Measurements from ENCODE around the gene ST8SIA4.

The ST8SIA4 gene, protein sequence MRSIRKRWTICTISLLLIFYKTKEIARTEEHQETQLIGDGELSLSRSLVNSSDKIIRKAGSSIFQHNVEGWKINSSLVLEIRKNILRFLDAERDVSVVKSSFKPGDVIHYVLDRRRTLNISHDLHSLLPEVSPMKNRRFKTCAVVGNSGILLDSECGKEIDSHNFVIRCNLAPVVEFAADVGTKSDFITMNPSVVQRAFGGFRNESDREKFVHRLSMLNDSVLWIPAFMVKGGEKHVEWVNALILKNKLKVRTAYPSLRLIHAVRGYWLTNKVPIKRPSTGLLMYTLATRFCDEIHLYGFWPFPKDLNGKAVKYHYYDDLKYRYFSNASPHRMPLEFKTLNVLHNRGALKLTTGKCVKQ

DNA sequence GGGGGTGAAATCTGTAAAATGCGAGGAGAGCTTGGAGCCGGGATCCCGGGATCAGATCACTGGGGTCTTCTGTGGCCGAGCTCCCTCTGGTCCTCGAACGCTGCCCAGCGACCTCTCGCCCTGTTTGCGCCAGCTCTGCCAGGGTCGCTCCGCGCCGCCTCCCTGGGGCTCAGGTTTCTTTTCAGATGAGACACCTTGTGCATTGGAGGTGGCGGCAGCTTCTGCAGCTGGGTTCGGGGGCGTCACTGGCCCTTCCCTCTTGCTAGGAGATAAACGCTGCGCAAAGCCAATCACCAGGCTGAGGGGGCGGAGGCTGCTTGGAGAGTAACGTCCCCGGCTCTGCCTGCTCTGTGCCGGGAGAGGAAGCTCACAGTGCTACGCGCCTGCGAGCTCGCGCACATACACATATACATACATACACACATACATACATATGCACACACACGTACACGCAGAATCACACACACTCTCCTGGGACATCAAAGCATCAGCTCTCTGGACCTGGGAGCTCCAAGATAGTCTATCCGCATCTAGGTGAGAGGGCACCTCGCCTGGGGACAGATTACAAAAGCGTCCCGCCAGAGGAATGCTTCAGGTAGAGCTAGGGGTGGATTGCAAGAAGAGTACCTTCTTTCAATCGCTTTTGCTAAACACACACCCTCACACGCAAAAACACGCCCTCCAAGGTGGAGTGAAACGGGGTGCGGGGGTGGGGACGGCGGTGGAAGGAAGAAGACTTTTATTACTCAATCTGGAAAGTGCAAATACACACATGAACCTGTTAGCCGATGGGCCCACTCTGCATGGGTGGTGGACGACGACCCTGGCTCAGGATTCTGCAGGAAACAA lies at the start of gene ST8SIA4:
ST8SIA4 (minus strand) TSS at position 244 of the 849 bp plus-strand sequence. CDS start 327 bp downstream, outside the sequence.
- peak; percentile 79 for DNase-seq (ENCODE audit: low spot score)

DNA sequence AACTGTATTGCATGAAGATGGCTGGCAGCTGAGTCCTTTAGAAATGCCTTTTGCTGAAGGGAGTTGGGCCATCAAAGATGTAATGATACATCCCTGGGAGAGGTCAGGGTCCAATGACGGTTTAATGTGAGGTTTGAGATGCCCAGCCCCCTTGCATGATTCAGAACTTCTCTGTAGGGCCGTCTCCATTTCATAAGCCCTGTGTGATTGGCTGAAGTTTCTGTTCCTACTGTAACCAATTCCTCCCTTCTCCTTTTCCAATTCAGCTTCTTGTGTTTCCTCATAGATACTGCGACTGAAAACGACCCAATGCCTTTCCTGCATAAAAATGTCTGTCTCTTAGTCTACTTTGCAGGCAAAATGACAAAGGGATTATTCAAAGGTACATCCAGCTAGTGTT lies 47.9 kb upstream of the ST8SIA4 start:
- no peak for DNase-seq (ENCODE audit: low spot score)

DNA sequence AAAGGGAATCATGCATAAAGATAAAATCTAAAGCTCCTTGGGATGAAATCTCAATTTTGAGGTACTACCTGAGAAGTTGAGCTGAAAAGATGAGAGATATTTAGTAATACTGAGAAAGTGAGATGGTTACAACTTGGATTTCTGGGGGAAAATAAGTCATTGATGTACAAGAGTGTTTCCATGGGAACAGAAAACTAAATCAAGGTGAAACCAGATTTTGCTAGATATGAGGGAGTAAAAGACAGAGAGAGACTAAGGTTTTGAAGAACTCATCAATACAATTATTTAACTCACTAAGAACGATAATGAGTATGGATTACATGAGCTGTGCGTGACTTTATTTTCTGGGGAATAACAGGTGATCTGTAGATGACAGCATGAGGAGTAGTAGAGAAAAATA lies 10.2 kb upstream of the ST8SIA4 start:
- no peak for DNase-seq (ENCODE audit: low spot score)

DNA sequence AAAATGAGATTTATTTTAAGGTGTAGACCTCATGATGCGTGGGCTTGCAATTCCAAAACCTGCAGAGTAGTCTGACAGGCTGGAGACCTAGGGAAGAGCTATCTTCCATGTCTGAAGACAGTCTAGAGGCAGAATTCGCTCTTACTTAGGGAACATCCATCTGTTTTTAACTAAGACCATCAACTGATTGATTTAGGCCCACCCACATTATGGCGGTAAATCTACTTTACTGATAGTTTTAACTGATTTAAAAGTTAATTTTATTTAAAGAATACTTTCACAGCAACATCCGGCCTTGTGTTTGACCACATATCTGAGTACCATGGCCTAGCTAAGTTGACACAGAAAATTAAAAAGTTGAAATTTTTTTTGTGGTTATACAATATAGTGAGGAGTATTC lies 6.0 kb upstream of the ST8SIA4 start:
- no peak for DNase-seq (ENCODE audit: low spot score)

DNA sequence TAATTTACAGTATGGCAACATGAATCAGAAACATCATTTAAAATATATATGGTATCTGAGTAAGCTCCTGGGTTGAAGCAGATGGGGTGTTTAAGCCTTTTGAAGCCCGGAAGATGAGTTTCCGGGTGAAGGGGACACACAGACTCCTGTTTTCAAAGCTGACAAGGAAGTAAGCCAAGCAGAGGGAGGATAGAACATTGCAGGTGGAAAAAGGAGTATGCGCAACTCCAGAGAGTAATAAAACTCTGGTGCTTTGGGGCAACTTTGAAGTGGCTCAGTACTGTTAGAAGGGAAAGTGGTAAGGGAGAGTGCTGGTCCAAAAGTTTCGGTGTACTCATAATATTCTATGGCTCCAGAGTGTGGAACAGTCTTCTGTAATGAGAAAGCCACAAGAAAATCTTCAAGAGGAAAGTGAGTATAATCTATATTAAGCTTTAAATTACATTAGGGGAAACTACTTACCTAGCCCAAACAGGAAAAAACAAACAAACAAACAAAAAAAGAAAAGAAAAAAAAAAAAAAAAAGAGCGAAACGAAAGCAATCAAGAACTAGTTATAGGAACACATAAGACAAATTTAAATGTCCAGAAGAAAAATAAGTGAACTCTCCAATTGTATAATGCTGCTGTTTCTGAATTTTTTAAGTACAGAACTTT lies 2.3 kb upstream of the ST8SIA4 start:
- DNase-seq (ENCODE audit: low spot score) = no peak

DNA sequence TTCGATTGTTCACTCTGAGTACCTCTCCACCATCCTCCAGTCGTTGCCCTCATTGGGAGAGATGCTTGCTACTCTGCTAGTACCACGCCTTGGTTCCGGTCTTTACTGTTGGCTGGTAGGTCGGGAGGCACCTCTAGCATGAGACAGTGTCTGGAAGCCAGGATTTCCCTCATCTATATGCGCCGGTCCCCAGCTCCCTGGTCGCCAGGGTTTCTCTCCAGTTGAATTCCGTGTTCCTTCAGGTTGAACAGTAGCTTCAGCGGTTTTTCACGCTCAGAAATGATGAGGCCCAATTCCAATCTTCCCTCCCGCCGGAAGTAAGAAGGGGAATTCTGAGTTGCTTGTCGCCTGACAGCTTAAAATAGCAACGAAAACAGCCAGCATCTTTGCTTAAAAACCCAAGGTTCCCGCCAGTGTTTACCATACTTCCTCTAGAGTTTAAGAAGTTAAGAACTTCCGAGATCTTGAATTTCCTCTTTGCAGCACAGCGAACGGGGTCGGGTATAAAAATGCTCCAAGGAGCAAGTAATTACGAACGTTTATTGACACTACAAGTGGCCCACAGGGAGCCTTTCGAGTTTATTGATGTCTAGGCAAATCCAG lies 1.3 kb upstream of the ST8SIA4 start:
- DNase-seq (ENCODE audit: low spot score) = no peak

DNA sequence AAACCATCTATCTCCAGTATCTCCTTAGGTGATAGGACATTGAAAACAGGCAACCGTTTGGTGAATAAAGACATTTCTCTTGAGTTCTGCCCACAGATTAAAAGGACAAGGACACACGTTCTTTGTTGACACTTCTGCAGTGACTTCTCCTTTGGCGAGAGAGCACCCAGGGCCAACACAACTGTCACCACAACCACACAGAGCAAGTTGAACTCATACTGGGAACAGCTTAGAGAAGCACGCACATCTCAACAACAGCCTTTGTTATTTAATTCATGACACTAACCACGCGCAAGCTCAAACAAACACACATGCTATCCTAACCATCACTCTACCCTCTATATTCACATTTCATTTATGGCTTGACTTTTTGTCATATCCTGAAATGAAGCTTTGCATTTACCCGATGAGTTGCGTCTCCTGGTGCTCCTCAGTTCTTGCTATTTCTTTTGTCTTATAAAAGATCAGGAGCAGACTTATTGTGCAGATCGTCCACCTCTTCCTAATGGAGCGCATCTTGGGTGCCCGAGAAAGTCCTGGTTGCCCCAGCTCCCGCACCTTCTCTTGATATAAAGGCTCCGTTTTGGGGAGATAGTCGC lies 543 bp downstream of the ST8SIA4 start:
- peak; percentile 22 for DNase-seq (ENCODE audit: low spot score)

DNA sequence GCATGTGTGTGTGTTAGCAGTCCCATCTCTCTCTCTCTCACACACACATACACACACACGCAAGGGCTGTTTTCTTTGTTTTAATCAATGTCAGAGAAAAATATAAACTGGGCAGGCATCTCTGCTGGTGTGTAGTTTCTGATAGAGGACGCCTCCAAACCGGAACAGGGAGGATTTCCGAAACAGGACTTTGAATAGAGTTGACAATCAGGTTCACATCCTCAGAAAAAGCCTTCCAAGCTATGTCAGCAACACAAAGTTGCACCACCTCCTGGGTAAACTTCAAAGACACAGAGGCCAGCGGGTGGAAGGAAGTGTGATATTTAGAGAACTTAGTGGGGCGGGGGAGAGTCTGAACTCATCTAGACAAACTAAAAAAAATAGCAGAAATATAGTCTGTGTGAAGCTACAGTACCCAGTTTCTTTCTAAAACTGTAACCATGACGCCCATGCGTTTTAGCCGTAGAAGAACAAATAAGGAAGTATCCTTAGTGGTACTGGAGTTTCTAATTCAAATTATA lies 1.2 kb downstream of the ST8SIA4 start:
- peak; percentile 58 for DNase-seq (ENCODE audit: low spot score)

DNA sequence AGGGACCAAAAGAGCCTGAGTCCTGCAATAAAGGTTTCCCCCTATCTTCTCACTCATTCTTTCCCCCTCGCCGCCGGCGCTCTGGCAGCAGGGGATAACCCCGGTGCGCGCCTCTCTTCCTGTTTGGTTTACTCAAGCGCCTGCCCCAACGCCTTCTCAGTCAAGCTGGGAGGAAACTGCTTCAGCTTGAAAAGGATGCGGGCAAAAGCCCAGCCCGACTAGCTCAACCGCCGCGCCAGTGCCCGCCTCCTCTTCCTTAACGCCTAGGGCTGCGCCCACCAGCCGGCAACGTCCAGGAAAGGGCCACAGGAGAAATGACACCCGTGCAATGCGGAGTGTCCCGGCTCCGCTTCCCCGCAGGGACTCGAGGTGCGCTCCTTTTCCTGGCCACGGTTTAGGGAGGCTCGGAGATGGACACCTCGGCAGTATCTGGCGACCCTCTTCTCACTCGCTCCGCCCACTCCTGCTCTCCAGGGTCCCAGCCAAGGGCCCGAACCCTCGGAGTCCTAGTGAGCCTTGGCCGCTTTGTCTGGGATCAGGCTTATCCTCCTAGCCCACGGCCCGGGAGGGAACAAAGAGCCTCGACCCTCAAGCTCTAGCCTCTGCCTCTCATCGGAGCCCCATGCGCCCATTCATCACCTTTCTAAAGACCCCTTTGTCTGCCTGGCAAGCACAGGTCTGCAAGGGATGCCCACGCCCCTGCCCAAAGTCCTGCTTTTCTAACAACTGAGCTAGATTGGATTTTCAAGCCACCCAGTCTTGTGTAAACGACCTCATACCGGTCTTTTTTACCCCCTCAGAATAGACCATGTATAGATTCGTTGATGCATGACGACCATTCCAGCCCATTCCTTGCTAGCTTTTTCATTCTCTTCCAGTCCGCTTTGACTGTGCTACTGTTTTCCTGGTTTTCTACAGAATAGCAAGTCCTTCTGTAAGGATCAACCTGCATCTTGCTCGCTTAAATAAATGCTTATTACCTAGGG lies 2.0 kb downstream of the ST8SIA4 start:
- DNase-seq (ENCODE audit: low spot score) = peak; percentile 30

DNA sequence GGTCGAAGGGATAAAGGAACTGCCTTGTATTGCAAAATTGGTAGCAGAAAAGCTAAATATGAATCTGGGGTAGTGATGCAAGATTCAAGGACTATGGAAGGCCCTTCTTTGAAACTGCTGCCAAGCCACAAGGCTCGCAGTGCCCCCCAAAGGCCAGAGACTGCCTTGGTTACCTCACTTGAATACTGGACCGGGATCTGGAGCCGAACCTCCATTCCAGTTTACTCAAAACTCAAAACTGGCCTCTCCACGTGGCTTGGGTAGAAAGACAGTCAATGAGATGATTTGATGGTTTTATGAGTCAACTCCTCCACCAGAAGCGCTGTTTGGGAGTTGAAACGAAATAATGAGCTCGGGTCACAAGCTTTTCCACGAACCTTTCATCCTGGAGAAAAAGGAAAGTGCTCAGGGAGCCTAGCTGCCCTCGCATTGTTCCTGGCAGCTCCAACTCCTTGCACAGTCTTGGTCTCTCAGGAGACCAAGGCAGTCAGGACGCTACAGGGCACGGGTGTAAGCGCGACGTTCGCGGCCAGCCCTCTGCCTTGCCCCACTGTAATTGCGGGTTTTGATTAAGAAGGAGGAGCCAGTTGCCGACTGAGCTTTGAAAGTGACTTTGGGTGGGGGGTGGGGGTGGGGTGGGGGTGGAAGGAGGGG lies 2.8 kb downstream of the ST8SIA4 start:
- DNase-seq (ENCODE audit: low spot score) = peak; percentile 42

DNA sequence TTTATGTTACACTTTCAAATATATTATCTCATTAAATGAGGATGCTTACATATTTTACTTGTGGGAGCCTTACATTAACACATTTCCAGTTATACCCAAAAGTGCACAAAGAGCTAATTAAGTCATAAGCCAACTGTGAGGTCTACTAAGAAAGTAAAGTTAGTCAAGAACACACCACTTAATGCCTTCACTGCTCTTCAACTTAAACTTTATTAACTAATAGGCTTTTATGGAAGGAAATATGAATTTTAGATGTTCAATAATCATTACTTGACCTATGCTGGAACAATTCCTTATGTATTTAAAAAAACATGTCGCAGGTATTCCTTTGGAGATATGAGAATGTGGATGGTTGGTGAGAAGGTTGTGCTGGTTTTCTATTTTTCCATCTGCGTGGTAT lies 3.4 kb downstream of the ST8SIA4 start:
- no peak for DNase-seq (ENCODE audit: low spot score)

DNA sequence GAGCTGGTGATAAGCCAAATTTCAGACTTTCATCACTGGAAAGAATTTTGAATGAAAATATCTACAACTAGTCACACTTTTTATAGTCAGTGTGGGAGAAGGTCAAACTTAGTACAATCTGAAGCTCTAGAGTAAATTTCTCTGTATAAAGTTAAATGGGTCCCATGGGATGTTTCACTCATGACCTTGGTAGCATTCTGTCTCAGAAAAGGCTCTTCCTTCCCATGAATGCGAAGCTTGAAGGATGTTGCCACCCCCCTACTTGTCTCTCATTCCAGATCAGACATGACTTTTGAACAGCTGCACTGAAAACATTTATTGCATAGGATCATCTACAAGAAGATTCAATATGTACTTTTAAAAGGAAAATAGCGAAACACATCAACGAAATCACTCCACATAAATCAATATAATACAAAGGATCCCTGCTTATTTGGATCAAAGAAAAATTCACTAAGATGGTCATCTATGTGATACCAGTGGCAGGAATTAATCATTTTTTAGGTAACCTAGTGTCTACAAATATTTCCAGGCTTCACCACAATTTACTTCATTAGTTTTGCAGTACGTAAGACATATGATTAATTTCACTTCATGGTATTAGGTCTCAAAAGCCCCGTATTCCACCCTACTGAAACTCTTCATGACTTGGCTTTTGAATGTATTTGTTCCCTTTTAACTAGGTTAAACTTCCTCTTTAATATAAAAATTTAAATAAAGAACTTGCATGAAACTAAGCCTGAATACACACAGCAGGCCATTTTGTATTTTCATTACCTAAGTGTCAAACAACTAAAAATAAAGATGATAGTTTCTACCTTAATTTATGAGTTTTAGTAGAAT lies 4.4 kb downstream of the ST8SIA4 start:
- DNase-seq (ENCODE audit: low spot score) = no peak

DNA sequence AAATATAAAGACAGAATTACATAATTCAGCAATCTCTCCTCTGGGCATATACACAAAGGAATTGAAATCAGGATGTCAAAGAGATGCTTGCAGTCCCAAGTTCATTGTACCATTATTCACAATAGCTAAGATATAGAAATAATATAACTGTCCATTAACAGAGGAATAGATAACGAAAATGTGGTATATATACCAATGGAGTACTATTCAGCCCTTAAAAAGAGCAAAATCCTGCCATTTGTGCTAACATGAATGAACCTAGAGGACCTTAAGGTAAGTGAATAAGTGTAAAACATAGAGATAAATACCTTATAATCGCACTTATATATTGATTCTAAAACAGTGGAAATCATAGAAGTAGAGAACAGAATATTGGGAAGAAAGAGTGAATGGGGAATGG lies 7.0 kb downstream of the ST8SIA4 start:
- DNase-seq (ENCODE audit: low spot score) = no peak

DNA sequence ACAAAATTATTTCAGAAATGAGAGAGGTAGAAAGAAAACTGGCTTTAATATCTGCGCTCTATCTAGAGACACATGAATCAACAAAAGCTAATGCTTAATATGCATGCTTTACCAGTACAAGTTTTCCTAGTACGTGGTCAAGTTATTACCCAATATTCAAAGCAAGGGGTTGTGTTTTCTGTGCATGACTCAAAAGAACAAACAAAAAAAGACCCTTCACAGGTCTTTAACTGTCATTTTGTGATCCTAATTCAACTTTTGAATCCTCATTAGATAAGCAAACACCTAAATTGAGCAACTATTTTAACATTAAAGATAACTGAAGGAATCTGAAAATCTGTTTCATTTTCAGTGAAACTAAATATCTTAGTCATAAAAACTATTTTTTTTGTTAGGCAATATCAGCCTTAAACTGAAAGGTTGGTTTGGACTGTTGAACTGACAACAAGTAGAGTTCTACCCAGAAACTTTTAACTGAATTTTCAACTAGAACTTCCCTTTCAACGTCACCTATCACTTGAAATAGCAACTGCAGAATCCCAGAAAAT lies 12.5 kb downstream of the ST8SIA4 start:
- no peak for DNase-seq (ENCODE audit: low spot score)

DNA sequence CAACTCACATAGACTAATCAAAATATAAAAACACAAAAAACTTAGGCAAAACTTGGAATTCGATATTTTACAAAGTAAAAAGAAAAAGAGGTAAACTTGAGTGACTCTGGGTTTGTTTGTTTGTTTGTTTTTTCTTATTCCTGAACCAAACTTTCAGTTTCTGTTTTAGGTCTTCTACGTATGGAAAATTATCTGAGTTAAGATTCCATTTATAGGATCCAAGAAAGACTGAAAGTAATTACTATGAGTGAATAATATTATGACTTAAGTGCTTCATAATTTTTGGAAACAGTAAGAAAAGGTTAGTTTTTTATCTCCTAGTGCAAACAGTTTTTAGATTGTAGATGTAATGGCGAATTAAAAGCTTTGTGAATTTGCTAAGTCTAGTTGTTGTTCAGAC lies 13.2 kb downstream of the ST8SIA4 start:
- DNase-seq (ENCODE audit: low spot score) = no peak

DNA sequence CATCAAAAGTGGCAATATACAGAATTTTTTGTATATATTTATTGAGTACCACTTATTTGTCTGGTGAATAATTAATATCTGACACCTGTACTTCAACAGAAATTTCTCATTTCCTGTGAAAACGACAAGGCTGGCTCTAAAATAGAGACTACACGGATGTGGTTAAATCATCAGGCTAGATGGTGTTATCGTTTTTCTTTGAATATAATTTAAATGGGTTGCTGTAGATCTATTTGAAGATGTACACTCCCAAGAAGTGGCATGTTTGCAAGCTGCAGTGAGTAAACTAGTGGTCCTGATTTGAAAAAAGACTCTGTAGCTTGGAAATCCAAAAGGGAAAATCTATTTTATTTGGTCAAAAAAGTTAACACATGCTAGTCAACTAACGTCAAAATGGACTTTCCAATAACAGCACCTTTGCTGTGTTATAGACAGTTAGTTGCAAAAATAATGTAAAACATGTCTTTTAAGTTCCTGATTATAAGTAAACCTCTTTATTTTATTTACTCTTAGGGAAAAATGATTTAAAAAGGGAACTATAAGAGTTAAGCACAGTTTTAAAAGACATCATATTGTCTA lies 13.8 kb downstream of the ST8SIA4 start:
- DNase-seq (ENCODE audit: low spot score) = no peak

DNA sequence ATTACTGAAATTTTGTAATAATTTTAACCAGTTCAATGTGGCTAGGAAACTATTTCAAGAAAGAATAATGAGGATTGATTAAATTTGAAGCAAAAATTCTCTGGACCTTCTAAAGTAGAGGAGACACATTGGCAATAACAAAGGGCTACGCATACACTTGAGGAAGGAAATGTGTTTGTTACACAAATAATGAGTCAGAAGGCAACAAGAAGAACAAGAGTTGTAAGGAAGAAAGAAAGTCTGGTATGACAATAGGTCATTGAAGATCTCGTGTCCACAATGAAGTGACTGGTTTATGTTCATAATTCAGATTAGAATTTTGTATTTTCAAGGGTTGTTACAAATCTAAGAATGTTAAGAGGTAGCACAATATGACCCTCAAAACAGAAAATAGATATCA lies 25.8 kb downstream of the ST8SIA4 start:
- DNase-seq (ENCODE audit: low spot score) = no peak

Measured in putamen (tissue), 1 donor.